Panc1 (cell line): Measurements from ENCODE around the gene ZNF366. TPM values are rescaled to one million over a fixed set of nuclear protein-coding genes. Genes with fewer than 3 reads are reported as not detected.
A peak's percentile ranks its signal among the peaks of the same experiment; 100 is the strongest.

Experiments used
- ATAC-seq: fragments of 200-7000 bp; cut with Tn5 transposase; 2 replicates; pipeline ENCODE4 v1.9.1; 2020; ENCODE audit warnings: mild to moderate bottlenecking, moderate library complexity
- Bru-seq: library from RNA; stranded (reverse); fragments of 400-500 nt; gene quantifications from one replicate; lab custom pipeline; 2021; lab: Mats Ljungman, UMichigan
- BruChase-seq, 2 experiments: library from RNA; stranded (reverse); fragments of 400-500 nt; gene quantifications; one replicate each; lab custom pipeline; 2021; lab: Mats Ljungman, UMichigan
- BruUV-seq: library from RNA; stranded (reverse); fragments of 400-500 nt; replicated peaks from 2 replicates; lab custom pipeline; 2021; lab: Mats Ljungman, UMichigan
- CTCF ChIA-PET: fragments of 300-600 bp; sonication (Branson Sonifier 250); formaldehyde crosslinking; loops from one replicate; lab custom pipeline; 2022; ENCODE audit warnings: antibody characterized with exemption; lab: Charles Lee
- POLR2A ChIA-PET: fragments of 300-600 bp; sonication (Branson Sonifier 250); formaldehyde crosslinking; loops from one replicate; lab custom pipeline; 2022; ENCODE audit warnings: antibody characterized with exemption; lab: Charles Lee
- DNase-seq: peaks from one replicate; pipeline ENCODE4 v3.0.0-alpha.2; 2010; ENCODE audit warnings: low read depth, low spot score
- H3K27ac ChIP-seq: 2 replicates; pipeline ENCODE4 v1.5.1; 2011; ENCODE audit warnings: mild to moderate bottlenecking, low read length, inconsistent platforms
- H3K27me3 ChIP-seq: fragments of 200-500 bp; sonication (Bioruptor generic); 2 replicates; pipeline ENCODE4 v1.6.0; 2014; ENCODE audit warnings: low read length, inconsistent platforms; ENCODE audit not compliant: control insufficient read depth, insufficient read depth
- H3K36me3 ChIP-seq: fragments of 200-500 bp; sonication (Bioruptor generic); 2 replicates; pipeline ENCODE4 v1.5.1; 2014; ENCODE audit warnings: inconsistent platforms, mild to moderate bottlenecking, low read length, moderate library complexity; ENCODE audit not compliant: control insufficient read depth, insufficient read depth
- H3K4me1 ChIP-seq: 2 replicates; pipeline ENCODE4 v1.5.1; 2011; ENCODE audit warnings: inconsistent platforms, mild to moderate bottlenecking, low read length, moderate library complexity; ENCODE audit not compliant: control insufficient read depth, insufficient read depth
- H3K4me3 ChIP-seq, 2 experiments: 2 replicates each; pipeline ENCODE4 v1.5.1; 2011 to 2012; ENCODE audit warnings: low read depth in 2 of 2, low read length in 2 of 2, mild to moderate bottlenecking in 2 of 2, inconsistent platforms in 1 of 2, moderate library complexity in 1 of 2
- H3K9me3 ChIP-seq: fragments of 200-500 bp; sonication (Bioruptor generic); 2 replicates; pipeline ENCODE4 v1.5.1; 2014; ENCODE audit warnings: low read depth, mild to moderate bottlenecking, inconsistent platforms, low read length, moderate library complexity; ENCODE audit not compliant: control insufficient read depth, insufficient read depth
- POLR2AphosphoS5 ChIP-seq: IDR thresholded peaks from 2 replicates; pipeline ENCODE4 v1.6.1; 2012; ENCODE audit warnings: mild to moderate bottlenecking, low read depth, low read length, moderate library complexity
- SIN3A ChIP-seq: IDR thresholded peaks from 2 replicates; pipeline ENCODE4 v1.6.1; 2012; ENCODE audit warnings: low read depth, mild to moderate bottlenecking, low read length, moderate library complexity, borderline replicate concordance; ENCODE audit not compliant: insufficient read depth
- TCF7L2 ChIP-seq: IDR thresholded peaks from 2 replicates; pipeline ENCODE4 v1.6.1; 2011; ENCODE audit warnings: mild to moderate bottlenecking, low read depth, low read length, inconsistent platforms
- in situ Hi-C: cut with HindIII; loops from 2 replicates; pipeline ENCODE4 v1.10.0; 2016; ENCODE audit warnings: low sequenced_read_pairs, low pct_unique_long_range_greater_than_20kb
- intact Hi-C: fragments of 100-400 bp; cut with micrococcal nuclease; formaldehyde crosslinking; loops from one replicate; pipeline ENCODE4 v1.10.0; 2022; ENCODE audit not compliant: unreplicated experiment
- long read RNA-seq: library from polyadenylated mRNA; unstranded; transcript quantifications from one replicate; pipeline ENCODE4 v2.0.0, GENCODE V29; 2021; ENCODE audit not compliant: unreplicated experiment
- polyA plus RNA-seq: library from polyadenylated mRNA; unstranded; fragments of >200 nt; gene quantifications from one replicate; pipeline ENCODE4 v1.2.1, GENCODE V29; 2012; ENCODE audit warnings: missing spikeins; ENCODE audit not compliant: insufficient read length
- total RNA-seq: library from RNA; stranded (reverse); gene quantifications from one replicate; pipeline ENCODE4 v1.2.1, GENCODE V29; 2021; ENCODE audit not compliant: unreplicated experiment
- TF ChIP-seq, protein P1 (sequence below): fragments of 450-650 bp; IDR thresholded peaks from 2 replicates; pipeline ENCODE4 v1.5.1; 2017; ENCODE audit warnings: mild to moderate bottlenecking
- TF ChIP-seq, protein P2 (sequence below), 2 experiments: IDR thresholded peaks; 2 replicates each; pipeline ENCODE4 v1.6.1; 2011 to 2012; ENCODE audit warnings: low read depth in 2 of 2, control low read depth in 1 of 2, low read length in 1 of 2, mild to moderate bottlenecking in 1 of 2, moderate library complexity in 1 of 2; ENCODE audit not compliant: insufficient read depth in 1 of 2

The ZNF366 gene
- total RNA-seq (not detected), Bru-seq, nascent RNA (percentile 3 among the genes with signal in this experiment), BruChase-seq, experiment 1, labeled RNA remaining after a 2-hour chase (not detected), BruChase-seq, experiment 2, labeled RNA remaining after a 6-hour chase (not detected)
- 0.07 TPM for polyA plus RNA-seq
- long read RNA-seq, result 0 reads

DNA sequence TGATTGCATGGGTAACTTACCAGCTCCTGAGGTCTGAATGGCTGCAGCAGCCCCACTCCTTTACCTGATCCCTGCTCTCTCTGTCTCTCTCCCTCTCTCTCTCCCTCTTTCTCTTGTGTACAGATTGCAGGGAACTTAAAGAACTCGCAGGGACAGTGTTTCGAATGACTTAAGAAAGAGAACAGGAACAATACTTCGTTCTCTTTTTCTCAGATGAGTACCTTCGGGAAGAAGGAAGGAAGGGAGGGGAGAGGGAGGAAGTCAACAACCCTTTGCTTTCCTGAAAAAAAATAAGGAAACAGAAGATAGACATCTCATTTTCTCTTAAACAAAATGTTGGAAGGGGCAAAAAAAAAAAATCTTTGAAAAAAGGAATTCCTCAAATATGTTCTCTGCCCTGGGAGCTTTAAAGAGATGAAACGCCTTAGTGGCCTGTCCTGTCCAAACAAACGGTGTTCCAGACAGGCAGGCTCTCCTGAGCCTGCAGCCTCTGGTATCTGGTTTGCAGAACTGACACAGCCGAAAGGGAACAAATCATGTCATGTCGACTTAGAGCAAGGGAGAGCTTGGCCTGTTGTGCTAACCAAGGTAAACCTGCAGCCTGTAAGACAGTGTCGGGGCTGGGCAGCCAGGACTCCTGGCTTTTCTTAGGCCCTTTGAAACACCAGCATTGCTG lies at the start of gene ZNF366:
ZNF366 (minus strand) TSS at position 180 of the 676 bp plus-strand sequence. CDS start 45,914 bp downstream, outside the sequence.
- H3K36me3 ChIP-seq, result no peaks in the 10 kb centered on the region
- H3K27ac ChIP-seq, result no peak within 1 kb of the TSS
- in situ Hi-C loops, result no loop called here
- ATAC-seq (no peak), DNase-seq (no peak)
- no peaks in the 10 kb centered on the region for H3K4me1 ChIP-seq
- no peak within 1 kb of the TSS for H3K4me3 ChIP-seq
- TF ChIP-seq, protein P1, sequence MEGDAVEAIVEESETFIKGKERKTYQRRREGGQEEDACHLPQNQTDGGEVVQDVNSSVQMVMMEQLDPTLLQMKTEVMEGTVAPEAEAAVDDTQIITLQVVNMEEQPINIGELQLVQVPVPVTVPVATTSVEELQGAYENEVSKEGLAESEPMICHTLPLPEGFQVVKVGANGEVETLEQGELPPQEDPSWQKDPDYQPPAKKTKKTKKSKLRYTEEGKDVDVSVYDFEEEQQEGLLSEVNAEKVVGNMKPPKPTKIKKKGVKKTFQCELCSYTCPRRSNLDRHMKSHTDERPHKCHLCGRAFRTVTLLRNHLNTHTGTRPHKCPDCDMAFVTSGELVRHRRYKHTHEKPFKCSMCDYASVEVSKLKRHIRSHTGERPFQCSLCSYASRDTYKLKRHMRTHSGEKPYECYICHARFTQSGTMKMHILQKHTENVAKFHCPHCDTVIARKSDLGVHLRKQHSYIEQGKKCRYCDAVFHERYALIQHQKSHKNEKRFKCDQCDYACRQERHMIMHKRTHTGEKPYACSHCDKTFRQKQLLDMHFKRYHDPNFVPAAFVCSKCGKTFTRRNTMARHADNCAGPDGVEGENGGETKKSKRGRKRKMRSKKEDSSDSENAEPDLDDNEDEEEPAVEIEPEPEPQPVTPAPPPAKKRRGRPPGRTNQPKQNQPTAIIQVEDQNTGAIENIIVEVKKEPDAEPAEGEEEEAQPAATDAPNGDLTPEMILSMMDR, result no peak
- TF ChIP-seq TCF7L2 (no peak), SIN3A (no peak), POLR2AphosphoS5 (no peak)
- TF ChIP-seq, protein P2, sequence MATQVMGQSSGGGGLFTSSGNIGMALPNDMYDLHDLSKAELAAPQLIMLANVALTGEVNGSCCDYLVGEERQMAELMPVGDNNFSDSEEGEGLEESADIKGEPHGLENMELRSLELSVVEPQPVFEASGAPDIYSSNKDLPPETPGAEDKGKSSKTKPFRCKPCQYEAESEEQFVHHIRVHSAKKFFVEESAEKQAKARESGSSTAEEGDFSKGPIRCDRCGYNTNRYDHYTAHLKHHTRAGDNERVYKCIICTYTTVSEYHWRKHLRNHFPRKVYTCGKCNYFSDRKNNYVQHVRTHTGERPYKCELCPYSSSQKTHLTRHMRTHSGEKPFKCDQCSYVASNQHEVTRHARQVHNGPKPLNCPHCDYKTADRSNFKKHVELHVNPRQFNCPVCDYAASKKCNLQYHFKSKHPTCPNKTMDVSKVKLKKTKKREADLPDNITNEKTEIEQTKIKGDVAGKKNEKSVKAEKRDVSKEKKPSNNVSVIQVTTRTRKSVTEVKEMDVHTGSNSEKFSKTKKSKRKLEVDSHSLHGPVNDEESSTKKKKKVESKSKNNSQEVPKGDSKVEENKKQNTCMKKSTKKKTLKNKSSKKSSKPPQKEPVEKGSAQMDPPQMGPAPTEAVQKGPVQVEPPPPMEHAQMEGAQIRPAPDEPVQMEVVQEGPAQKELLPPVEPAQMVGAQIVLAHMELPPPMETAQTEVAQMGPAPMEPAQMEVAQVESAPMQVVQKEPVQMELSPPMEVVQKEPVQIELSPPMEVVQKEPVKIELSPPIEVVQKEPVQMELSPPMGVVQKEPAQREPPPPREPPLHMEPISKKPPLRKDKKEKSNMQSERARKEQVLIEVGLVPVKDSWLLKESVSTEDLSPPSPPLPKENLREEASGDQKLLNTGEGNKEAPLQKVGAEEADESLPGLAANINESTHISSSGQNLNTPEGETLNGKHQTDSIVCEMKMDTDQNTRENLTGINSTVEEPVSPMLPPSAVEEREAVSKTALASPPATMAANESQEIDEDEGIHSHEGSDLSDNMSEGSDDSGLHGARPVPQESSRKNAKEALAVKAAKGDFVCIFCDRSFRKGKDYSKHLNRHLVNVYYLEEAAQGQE (IDR thresholded peaks at IDR 0.05; ENCODE audit: insufficient read depth in 1 of 2, low read depth in 2 of 2, low read length in 1 of 2), result no peak
- CTCF ChIA-PET, result no interaction called here
- intact Hi-C loops, result no loop called here
- no TSS peak for BruUV-seq
- POLR2A ChIA-PET, result no interaction called here
- no peaks in the 10 kb centered on the region for H3K9me3 ChIP-seq
- no peaks in the 10 kb centered on the region for H3K27me3 ChIP-seq

DNA sequence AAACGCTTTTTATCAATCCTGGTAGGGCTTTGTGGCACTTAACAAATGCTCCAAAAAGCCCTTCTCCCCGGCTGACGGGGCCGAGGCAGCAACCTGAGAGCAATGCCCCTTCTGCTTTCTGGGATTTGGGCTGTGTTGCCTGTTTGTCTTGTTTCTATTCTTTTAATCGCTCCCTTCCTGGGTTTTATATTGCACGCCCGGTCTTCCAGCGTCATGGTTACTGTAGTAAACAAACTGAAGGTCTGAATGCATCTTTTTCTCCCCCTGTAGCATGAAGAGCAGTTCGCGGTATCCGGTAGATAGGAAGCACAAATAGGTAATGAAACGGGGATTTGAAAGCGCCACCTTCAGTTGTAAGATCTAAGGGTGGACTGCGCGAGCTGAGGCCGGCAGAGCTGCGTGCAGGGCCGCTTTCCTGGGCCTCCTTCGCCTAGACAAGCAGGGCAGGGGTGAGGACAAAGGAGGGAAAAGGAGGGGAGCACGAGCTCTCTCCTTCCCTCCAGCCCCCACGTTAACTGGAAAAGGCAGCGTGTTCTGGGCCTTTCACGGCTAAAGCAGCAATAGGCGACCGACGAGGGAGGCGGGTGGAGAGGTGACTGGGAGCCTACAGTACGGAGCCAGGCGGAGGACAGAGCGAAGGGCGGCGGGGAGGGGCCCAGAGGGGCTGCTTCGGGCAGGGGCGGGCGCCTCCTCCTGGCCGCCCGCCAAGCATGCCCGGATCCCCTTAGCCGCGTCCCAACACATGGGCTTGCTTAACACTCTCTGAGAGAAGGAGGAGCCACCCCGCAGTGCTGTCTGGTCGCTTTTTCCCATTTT lies 49.3 kb upstream of the ZNF366 start:
- POLR2A ChIA-PET, result interaction anchor here (0.7 kb wide), 1 partner anchor 872 kb away, joined by 4 read pairs; no protein-coding TSS in a partner anchor
- Histone ChIP-seq H3K27me3 (no peaks in the 10 kb centered on the region), H3K36me3 (no peaks in the 10 kb centered on the region), H3K27ac (peak overlapping the region; percentile 71), H3K9me3 (no peaks in the 10 kb centered on the region), H3K4me1 (peaks cover 16% of the 10 kb centered on the region; the same call in 1 of the 2 replicates), H3K4me3 (peak overlapping the region; percentile 33 to 64)
- TF ChIP-seq, protein P1, result peak; percentile 59
- TF ChIP-seq, protein P2 (IDR thresholded peaks at IDR 0.05; ENCODE audit: insufficient read depth in 1 of 2, low read depth in 2 of 2, low read length in 1 of 2), result no peak
- TF ChIP-seq SIN3A, result no peak
- no peak; the same call in 1 of the 2 replicates for TF ChIP-seq POLR2AphosphoS5
- peak; percentile 56 for TF ChIP-seq TCF7L2
- BruUV-seq, result no TSS peak
- peak; percentile 90 for ATAC-seq
- intact Hi-C loops (no loop called here), in situ Hi-C loops (no loop called here)
- CTCF ChIA-PET, result interaction anchor here (0.7 kb wide), 1 partner anchor 55 kb away, joined by 4 read pairs; no protein-coding TSS in a partner anchor
- no peak for DNase-seq
